Brain microvascular endothelial cell (primary cell): ENCODE data around the gene GTPBP1.

Source experiments
- DNase-seq: peaks from one replicate; pipeline ENCODE4 v3.0.0-alpha.2; 2020
- H3K27ac ChIP-seq: fragments of 250-450 bp; sonication (Bioruptor Pico); 2 replicates; pipeline ENCODE4 v1.5.1; 2020; ENCODE audit warnings: mild to moderate bottlenecking, moderate library complexity
- H3K27me3 ChIP-seq: fragments of 250-450 bp; sonication (Bioruptor Pico); replicated peaks from 2 replicates; pipeline ENCODE4 v1.5.1; 2020; ENCODE audit warnings: mild to moderate bottlenecking
- H3K36me3 ChIP-seq: fragments of 250-450 bp; sonication (Bioruptor Pico); replicated peaks from 2 replicates; pipeline ENCODE4 v1.5.1; 2020; ENCODE audit warnings: mild to moderate bottlenecking
- H3K4me3 ChIP-seq: 2 replicates; pipeline ENCODE4 v1.5.1; 2011; ENCODE audit warnings: low read depth, mild to moderate bottlenecking, control low read depth, low read length, moderate library complexity
- in situ Hi-C: cut with HindIII; loops from 2 replicates; pipeline ENCODE4 v1.10.0; 2017; ENCODE audit warnings: low sequenced_read_pairs, low pct_ligation_motif_present
- TF ChIP-seq, protein P1 (sequence below): IDR thresholded peaks from 2 replicates; pipeline ENCODE4 v1.5.1; 2011; ENCODE audit warnings: low read depth, mild to moderate bottlenecking, moderate library complexity, low read length, control low read depth, inconsistent platforms; ENCODE audit errors: missing control alignments

Gene GTPBP1

DNA sequence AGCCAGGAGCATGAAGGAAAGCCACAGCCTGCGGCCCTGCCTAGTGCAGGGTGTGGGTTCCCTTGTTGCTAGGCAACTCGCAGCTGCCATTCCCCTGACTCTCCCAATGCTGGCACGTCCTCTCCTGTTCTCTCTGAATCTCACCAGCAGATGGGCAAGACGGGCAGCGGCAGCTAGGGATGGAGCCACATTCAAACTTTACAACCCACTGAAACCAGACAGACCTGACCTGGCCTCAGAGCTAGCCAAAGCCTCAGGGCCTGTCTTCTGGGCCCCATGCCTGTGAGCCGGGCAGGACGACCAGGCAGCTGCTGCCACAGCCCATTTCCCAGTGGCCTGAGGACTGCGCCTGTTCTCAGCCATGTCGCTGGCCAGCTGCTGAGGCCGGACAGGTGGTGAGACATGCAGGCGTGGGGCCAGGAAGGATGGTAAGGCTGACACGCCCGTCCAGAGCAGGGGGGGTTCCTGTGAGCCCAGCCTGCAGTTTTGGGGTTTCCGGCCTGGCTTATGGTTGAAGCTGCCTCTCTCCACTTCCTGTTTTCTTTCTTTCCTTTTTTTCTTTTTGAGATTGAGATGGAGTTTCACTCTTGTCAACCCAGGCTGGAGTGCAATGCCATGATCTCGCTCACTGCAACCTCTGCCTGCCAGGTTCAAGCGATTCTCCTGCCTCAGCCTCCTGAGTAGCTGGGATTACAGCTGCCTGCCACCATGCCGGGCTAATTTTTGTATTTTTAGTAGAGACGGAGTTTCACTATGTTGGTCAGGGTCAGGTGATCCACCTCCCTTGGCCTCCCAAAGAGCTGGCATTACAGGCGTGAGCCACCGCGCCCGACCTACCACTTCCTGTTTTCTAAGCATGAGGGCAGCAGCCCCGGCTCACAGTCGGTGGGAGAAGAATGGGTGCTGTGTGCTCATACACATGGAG, 45.9 kb downstream of the GTPBP1 start:
- TF ChIP-seq, protein P1, sequence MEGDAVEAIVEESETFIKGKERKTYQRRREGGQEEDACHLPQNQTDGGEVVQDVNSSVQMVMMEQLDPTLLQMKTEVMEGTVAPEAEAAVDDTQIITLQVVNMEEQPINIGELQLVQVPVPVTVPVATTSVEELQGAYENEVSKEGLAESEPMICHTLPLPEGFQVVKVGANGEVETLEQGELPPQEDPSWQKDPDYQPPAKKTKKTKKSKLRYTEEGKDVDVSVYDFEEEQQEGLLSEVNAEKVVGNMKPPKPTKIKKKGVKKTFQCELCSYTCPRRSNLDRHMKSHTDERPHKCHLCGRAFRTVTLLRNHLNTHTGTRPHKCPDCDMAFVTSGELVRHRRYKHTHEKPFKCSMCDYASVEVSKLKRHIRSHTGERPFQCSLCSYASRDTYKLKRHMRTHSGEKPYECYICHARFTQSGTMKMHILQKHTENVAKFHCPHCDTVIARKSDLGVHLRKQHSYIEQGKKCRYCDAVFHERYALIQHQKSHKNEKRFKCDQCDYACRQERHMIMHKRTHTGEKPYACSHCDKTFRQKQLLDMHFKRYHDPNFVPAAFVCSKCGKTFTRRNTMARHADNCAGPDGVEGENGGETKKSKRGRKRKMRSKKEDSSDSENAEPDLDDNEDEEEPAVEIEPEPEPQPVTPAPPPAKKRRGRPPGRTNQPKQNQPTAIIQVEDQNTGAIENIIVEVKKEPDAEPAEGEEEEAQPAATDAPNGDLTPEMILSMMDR: no peak
- no peaks in the 10 kb centered on the region for H3K27me3 ChIP-seq
- in situ Hi-C loops: no loop called here
- peaks cover 37% of the 10 kb centered on the region for H3K36me3 ChIP-seq
- no peak for DNase-seq
- no peak overlapping the region for H3K27ac ChIP-seq
- no peak overlapping the region for H3K4me3 ChIP-seq

- H3K27me3 ChIP-seq: no peaks in the 10 kb centered on the region
- in situ Hi-C loops: no loop called here
- H3K4me3 ChIP-seq: peak overlapping the region; percentile 66
- no peak overlapping the region for H3K27ac ChIP-seq
- TF ChIP-seq, protein P1: no peak
- DNase-seq: no peak
- H3K36me3 ChIP-seq: peaks cover 27% of the 10 kb centered on the region
Measured at GRCh38 chr22:38753948-38754750, 48.4 kb downstream of the GTPBP1 start.

- Histone ChIP-seq H3K36me3 (peaks cover 21% of the 10 kb centered on the region), H3K4me3 (peak overlapping the region; percentile 66), H3K27me3 (no peaks in the 10 kb centered on the region), H3K27ac (peak overlapping the region; percentile 59)
- TF ChIP-seq, protein P1: no peak
- in situ Hi-C loops: no loop called here
- no peak for DNase-seq
Measured at GRCh38 chr22:38754751-38755154, 49.0 kb downstream of the GTPBP1 start.

DNA sequence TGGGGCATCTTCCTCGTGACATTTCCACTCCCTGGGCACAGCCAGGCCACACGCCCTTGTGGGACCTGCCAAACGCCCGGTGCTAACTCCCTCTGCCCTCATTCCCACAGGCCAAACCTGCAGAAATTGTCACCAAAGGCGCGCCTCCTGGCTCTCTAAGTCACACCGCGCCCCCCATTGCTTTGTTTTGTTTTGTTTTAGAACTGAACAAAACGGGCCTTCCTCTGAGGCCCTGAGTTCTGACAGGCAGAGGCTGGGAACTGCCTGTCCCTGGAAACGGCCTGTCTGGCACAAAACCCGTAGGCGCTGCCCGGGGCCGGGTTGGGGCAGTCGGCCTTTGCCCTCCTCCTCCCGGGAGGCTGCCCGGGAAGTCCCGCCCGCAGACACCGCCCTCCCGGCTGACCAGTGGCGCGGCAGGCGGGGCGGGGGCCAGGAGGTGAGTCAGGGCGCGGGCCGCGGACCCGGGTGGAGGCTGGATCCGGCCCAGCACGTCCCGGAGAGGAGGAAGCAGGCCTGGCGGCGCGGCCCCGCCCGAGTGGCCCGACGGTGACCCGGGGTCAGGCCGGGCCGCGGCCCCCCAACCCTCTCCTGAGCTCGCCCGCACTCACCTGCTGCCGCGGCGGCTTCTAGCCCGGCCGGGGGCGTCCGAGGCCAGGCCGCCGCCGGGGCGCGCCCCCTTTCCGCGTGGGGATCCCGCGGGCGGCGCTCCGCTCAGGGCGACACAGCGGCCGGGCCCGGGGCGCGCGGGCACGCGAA, 49.6 kb downstream of the GTPBP1 start:
- Histone ChIP-seq H3K36me3 (peaks cover 15% of the 10 kb centered on the region), H3K4me3 (peak overlapping the region; percentile 66), H3K27me3 (no peaks in the 10 kb centered on the region), H3K27ac (peak overlapping the region; percentile 59)
- peak; percentile 28 for DNase-seq
- TF ChIP-seq, protein P1: no peak
- in situ Hi-C loops: no loop called here

DNA sequence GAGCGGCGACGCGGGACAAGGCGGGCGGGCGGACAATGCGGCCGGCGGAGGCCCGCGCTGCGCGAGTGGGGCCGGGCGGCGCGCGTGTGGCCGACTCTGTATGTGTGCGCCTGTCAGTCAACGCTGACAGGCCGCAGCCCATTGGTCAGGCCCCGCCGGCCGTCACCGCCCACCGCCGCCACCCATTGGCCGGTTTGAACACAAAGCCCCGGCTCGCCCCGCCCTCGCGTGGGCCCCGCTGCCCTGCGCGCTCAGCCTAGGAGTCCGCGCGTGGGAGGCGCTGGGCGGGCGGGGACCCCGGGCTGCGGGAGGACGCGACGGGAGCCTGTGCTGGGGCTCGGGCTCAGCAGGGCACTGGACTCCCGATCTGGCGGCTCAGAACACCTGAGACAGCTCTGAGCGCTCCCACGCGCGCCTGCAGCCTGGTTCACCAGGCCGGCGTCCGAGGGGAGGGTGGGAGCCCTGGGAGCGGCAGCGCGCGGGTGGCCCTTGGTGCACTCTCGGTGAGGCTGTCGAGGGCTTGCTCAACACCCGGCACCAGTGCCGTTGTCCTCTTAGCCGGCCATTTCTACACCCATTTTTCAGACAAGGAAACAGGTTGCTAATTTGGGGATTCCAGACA, 50.3 kb downstream of the GTPBP1 start, which contains the start of gene SUN2:
SUN2 (minus strand) TSS at position 88 of the 622 bp plus-strand sequence. CDS start 3,370 bp downstream, outside the sequence.
- H3K4me3 ChIP-seq: peak within 1 kb of the TSS; percentile 66
- H3K36me3 ChIP-seq: peaks cover 9% of the 10 kb centered on the region
- peak within 1 kb of the TSS; percentile 59 for H3K27ac ChIP-seq
- TF ChIP-seq, protein P1: no peak
- in situ Hi-C loops: no loop called here
- no peaks in the 10 kb centered on the region for H3K27me3 ChIP-seq
- peak; percentile 76 for DNase-seq
